HepG2 (cell line): ENCODE measurements around the gene TMED6. TPM values are rescaled to one million over a fixed set of nuclear protein-coding genes. Genes with fewer than 3 reads are reported as not detected.

Experiments
- ATF2 ChIP-seq: sonication (generic); formaldehyde crosslinking; IDR thresholded peaks from 2 replicates; pipeline ENCODE4 v1.4.0; 2020; ENCODE audit warnings: missing genetic modification reagents
- DPF2 ChIP-seq: sonication (generic); formaldehyde crosslinking; IDR thresholded peaks from 2 replicates; pipeline ENCODE4 v1.4.0; 2020; ENCODE audit warnings: mild to moderate bottlenecking, low read depth, missing genetic modification reagents, borderline replicate concordance
- DR1 ChIP-seq: sonication (generic); formaldehyde crosslinking; IDR thresholded peaks from 2 replicates; pipeline ENCODE4 v1.8.0; 2021; ENCODE audit warnings: mild to moderate bottlenecking, missing genetic modification reagents, inconsistent platforms
- KDM4B ChIP-seq: sonication (generic); formaldehyde crosslinking; IDR thresholded peaks from 2 replicates; pipeline ENCODE4 v1.4.0; 2020; ENCODE audit warnings: missing genetic modification reagents
- MAFG ChIP-seq: sonication (generic); formaldehyde crosslinking; IDR thresholded peaks from 2 replicates; pipeline ENCODE4 v1.5.1; 2020; ENCODE audit warnings: mild to moderate bottlenecking, missing genetic modification reagents
- MEIS1 ChIP-seq: sonication (generic); formaldehyde crosslinking; IDR thresholded peaks from 2 replicates; pipeline ENCODE4 v1.9.0; 2021; ENCODE audit warnings: mild to moderate bottlenecking, missing genetic modification reagents, moderate library complexity, borderline replicate concordance
- NFRKB ChIP-seq: fragments of 450-650 bp; IDR thresholded peaks from 2 replicates; pipeline ENCODE4 v1.6.1; 2017
- PCBP1 ChIP-seq: fragments of 200-400 bp; formaldehyde crosslinking; IDR thresholded peaks from 2 replicates; pipeline ENCODE4 v1.6.1; 2017; ENCODE audit warnings: mild to moderate bottlenecking, low read depth, low read length, borderline replicate concordance
- PHF5A ChIP-seq: IDR thresholded peaks from one replicate; pipeline ENCODE4 v1.6.1; 2018; ENCODE audit warnings: low read depth, missing genetic modification reagents; ENCODE audit not compliant: unreplicated experiment
- REL ChIP-seq: sonication (generic); formaldehyde crosslinking; conservative IDR thresholded peaks from 2 replicates; pipeline ENCODE4 v1.8.0; 2022; ENCODE audit warnings: mild to moderate bottlenecking, missing genetic modification reagents, moderate library complexity
- SP1 ChIP-seq, 2 experiments: fragments of 450-650 bp in 1 of 2; sonication (generic) in 1 of 2; formaldehyde crosslinking in 1 of 2; IDR thresholded peaks; 2 replicates each; pipeline versions ENCODE4 v1.4.0 to v1.6.1; 2016 to 2020; ENCODE audit warnings: missing genetic modification reagents in 1 of 2
- ZNF207 ChIP-seq: fragments of 450-650 bp; IDR thresholded peaks from 2 replicates; pipeline ENCODE4 v1.6.1; 2016; ENCODE audit warnings: antibody characterized with exemption, borderline replicate concordance
- ZNF326 ChIP-seq: sonication (generic); formaldehyde crosslinking; IDR thresholded peaks from 2 replicates; pipeline ENCODE4 v1.4.0; 2020; ENCODE audit warnings: missing genetic modification reagents, borderline replicate concordance
- ZNF460 ChIP-seq: sonication (generic); formaldehyde crosslinking; IDR thresholded peaks from 2 replicates; pipeline ENCODE4 v1.5.1; 2020; ENCODE audit warnings: missing genetic modification reagents, mild to moderate bottlenecking, borderline replicate concordance
- ZNF543 ChIP-seq: sonication (generic); formaldehyde crosslinking; IDR thresholded peaks from 2 replicates; pipeline ENCODE4 v1.4.0; 2020; ENCODE audit warnings: mild to moderate bottlenecking, missing genetic modification reagents
- ZNF614 ChIP-seq: IDR thresholded peaks from 2 replicates; pipeline ENCODE4 v1.6.1; 2018; ENCODE audit warnings: missing biosample characterization, missing genetic modification reagents, inconsistent platforms, borderline replicate concordance
- ZNF639 ChIP-seq: conservative IDR thresholded peaks from 2 replicates; pipeline ENCODE4 v1.6.1; 2018; ENCODE audit warnings: missing genetic modification reagents
- polyA plus RNA-seq, 8 experiments: library from polyadenylated mRNA; depleted of rRNA in 3 of 8; stranded (reverse) in 7 of 8; unstranded in 1 of 8; fragments of >200 nt; fragmentation: Illumina TruSeq in 4 of 8; extraction: Trizol in 4 of 8; gene quantifications; 2 replicates each; pipeline versions ENCODE4 v1.2.1 to v1.2.3, GENCODE V29; 2011 to 2016; ENCODE audit warnings: low read depth in 4 of 8, missing spikeins in 1 of 8, mixed read lengths in 1 of 8; ENCODE audit not compliant: insufficient read depth in 1 of 8
- total RNA-seq, 5 experiments: library from RNA; depleted of rRNA; stranded (reverse); fragments of >200 nt; fragmentation: Illumina TruSeq; extraction: Trizol; gene quantifications; 2 replicates each; pipeline ENCODE4 v1.2.3, GENCODE V29; 2016; ENCODE audit warnings: low read depth in 1 of 5
- TF ChIP-seq, protein P1 (sequence below): sonication (generic); formaldehyde crosslinking; IDR thresholded peaks from 2 replicates; pipeline ENCODE4 v1.4.0; 2020; ENCODE audit warnings: mild to moderate bottlenecking, missing genetic modification reagents, borderline replicate concordance
- TF ChIP-seq, protein P2 (sequence below): sonication (generic); formaldehyde crosslinking; IDR thresholded peaks from 2 replicates; pipeline ENCODE4 v1.4.0; 2020; ENCODE audit warnings: mild to moderate bottlenecking, missing genetic modification reagents

Gene TMED6
- total and polyA plus RNA-seq, 2 of the 13 experiments (the other 11 are each of a cell fraction or from before 2014, with no cell fraction given), result 9.8 to 14.4 TPM

DNA sequence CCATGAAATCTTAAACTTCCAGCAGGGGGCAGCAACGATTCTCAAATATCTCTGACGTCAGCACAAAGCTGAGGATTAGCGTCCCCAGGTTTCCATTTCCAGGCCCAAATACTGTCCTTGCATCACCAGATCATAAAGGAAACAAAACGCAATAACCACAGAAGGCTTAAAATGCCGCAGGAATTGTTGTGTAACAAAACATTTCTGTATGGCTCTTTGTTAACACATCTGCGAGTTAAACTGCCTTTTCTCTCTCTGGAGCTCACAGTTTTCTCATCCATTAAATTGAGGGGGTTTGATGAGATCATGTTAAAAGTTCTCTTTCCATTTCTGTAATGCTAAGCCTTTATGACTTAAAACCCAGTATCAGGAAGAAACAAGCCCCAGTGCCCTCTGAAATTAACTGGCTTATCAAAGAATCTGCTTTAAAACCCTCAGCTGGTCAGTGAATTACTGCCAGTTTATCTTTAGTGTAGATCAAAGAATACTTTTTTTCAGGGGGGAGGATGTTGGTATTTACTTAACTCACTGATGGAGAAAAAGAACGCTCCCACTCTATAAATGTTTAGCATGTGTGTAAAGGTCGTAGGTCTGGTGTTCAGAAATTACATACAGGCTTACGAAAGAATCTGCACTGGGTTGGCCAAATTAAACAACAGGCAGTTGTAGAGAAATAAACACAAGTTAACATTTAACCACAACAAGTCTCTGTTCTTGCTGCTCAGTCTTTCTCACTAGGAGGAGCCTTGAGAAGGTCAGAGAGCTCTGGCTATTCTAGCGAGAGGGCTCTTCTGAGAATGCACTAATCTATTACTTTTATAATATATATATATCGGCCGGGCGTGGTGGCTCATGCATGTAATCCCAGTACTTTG lies 44.8 kb upstream of the TMED6 start (continued):
- TF ChIP-seq, protein P1, sequence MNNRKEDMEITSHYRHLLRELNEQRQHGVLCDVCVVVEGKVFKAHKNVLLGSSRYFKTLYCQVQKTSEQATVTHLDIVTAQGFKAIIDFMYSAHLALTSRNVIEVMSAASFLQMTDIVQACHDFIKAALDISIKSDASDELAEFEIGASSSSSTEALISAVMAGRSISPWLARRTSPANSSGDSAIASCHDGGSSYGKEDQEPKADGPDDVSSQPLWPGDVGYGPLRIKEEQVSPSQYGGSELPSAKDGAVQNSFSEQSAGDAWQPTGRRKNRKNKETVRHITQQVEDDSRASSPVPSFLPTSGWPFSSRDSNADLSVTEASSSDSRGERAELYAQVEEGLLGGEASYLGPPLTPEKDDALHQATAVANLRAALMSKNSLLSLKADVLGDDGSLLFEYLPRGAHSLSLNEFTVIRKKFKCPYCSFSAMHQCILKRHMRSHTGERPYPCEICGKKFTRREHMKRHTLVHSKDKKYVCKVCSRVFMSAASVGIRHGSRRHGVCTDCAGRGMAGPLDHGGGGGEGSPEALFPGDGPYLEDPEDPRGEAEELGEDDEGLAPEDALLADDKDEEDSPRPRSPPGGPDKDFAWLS, result no peak
- TF ChIP-seq NFRKB (no peak), PCBP1 (no peak), ATF2 (CRISPR knock-in tag) (peak; percentile 72), ZNF326 (CRISPR knock-in tag) (no peak), ZNF460 (CRISPR knock-in tag) (peak; percentile 57; the same call in 1 of the 2 replicates), PHF5A (CRISPR knock-in tag) (peak; percentile 39), SP1 (IDR thresholded peaks at IDR 0.05) (no peak), SP1 (CRISPR knock-in tag; IDR thresholded peaks at IDR 0.05) (no peak), REL (CRISPR knock-in tag) (0 out of 2 replicates have a peak, but pooled peaks have one; percentile 33), KDM4B (CRISPR knock-in tag) (peak; percentile 59; the same call in 1 of the 2 replicates), MEIS1 (CRISPR knock-in tag) (peak; percentile 71; the same call in 1 of the 2 replicates), ZNF207 (no peak), DR1 (CRISPR knock-in tag) (no peak), ZNF614 (peak; percentile 84), ZNF639 (no peak), DPF2 (CRISPR knock-in tag) (peak; percentile 88; the same call in 1 of the 2 replicates), MAFG (CRISPR knock-in tag) (no peak), ZNF543 (CRISPR knock-in tag) (peak; percentile 12; the same call in 1 of the 2 replicates)
- TF ChIP-seq, protein P2, sequence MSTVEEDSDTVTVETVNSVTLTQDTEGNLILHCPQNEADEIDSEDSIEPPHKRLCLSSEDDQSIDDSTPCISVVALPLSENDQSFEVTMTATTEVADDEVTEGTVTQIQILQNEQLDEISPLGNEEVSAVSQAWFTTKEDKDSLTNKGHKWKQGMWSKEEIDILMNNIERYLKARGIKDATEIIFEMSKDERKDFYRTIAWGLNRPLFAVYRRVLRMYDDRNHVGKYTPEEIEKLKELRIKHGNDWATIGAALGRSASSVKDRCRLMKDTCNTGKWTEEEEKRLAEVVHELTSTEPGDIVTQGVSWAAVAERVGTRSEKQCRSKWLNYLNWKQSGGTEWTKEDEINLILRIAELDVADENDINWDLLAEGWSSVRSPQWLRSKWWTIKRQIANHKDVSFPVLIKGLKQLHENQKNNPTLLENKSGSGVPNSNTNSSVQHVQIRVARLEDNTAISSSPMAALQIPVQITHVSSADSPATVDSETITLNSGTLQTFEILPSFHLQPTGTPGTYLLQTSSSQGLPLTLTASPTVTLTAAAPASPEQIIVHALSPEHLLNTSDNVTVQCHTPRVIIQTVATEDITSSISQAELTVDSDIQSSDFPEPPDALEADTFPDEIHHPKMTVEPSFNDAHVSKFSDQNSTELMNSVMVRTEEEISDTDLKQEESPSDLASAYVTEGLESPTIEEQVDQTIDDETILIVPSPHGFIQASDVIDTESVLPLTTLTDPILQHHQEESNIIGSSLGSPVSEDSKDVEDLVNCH, result no peak
